Measurements from ENCODE around the gene LRRC32.
A peak's percentile ranks its signal among the peaks of the same experiment; 100 is the strongest.

The LRRC32 gene

GRCh38 chr11:76670485-76671236 is at the start of gene LRRC32:
Gene LRRC32, minus strand, starts transcription at chr11:76670747. Its CDS starts 4,793 bp downstream, at chr11:76665954.
- peak; percentile 24 for DNase-seq

DNA sequence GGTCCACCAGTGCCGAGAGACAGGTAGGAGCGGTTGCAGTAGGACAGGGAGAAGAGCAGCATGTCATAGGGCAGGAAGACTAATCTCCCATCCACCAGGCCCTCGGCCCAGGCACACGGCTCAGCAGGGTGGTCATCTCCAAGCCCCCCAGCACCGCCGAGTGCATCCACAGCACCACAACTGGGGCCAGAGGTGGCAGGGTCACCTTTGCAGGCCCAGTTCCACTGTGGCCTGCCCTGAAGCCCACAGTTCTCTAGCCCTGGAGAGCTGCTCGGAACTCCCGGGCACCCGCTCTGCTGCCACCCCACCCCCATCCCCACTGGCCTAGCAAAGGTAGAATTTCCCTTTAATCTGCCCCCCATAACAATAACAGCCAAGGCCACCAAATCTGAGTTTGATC is 49.1 kb upstream of the LRRC32 start:
- no peak for DNase-seq

DNA sequence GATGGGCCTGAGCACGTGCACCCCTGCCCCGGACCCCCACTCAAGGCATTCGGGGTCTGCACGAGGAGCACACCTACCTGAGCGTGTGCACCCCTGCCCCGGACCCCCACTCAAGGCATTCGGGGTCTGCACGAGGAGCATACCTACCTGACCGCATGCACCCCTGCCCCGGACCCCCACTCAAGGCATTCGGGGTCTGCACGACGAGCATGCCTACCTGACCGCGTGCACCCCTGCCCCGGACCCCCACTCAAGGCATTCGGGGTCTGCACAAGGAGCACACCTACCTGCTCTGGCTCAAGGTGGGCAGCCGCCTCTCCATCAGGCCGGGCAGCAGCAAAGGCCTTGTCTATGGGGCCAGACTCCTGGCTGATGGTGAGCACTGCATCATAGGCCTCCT is 48.7 kb upstream of the LRRC32 start:
- no peak for DNase-seq

DNA sequence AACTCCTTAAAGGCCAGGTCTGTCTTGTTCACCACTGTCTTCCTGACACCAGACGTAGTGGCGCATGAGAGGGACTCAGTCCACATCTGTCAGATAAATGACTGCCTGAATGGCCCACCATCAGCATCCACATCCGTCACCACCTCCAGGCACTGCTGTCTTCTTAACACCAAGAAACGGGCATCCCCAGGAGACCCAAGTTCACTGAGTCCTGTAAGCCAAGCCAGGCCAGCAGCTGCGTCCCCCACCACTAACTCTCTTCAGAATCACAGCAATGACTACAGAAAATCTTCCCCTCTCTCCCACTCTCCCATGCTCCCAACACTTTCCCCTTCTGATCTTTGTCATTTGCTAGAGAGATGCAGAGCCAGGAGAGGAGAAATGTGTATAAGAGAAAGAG is 47.3 kb upstream of the LRRC32 start:
- no peak for DNase-seq

DNA sequence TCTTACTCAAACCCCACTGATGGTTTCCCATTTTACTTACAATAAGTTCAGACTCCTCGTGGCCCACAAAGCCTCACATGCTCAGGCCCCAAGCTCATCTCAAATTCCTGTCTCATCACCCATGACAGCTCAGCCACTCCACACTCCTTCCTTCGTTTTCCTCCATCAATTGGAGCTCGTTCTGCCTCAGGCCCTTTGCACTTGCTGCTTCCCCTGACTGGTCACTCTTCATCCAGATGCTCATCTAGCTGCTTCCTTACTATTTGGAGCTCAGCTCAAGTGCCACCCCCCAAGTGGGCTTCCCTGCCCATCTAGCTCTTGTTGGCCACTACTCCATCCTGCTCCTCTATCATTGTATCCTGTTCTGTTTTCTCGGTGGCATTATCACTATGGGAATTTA is 46.8 kb upstream of the LRRC32 start:
- no peak for DNase-seq

DNA sequence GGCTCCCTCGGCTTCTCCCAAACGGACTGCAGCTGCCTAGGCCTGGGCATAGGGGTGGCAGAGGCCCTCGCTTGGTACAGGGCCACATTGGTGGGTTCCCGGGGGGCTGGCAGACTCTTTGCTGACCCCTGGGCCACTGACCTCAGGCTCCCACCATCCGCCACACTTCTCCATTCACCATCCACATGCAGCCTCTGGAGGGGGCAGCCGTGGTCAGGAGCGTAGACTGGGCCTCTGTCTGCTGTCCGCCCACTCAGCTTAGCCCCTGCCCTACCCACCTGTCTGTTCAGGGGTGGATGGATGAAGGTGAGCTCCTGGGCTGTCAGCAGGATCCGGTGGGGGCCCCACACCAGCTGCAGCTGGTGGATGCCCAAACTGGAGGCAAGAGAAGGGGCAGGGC is 45.7 kb upstream of the LRRC32 start:
- no peak for DNase-seq

- no peak for DNase-seq
Measured at GRCh38 chr11:76714493-76714892, 43.9 kb upstream of the LRRC32 start.

DNA sequence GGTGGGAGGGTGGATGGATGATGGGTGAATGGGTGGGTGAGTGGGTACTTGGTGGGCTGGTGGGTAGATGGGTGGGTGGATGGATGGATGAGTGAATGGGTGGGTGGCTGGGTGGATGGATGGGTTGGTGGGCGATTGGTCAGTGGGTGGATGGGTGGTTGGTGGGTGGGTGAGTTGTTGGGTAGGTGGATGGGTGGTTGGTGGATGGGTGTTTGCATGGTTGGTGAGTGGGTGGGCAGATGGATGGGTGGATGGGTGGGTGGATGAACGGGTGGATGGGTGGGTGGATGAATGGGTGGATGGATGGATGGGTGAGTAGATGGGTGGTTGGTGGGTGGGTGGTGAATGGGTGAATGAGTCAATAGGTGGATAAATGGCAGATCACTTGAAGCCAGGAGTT is 43.0 kb upstream of the LRRC32 start:
- DNase-seq, result no peak

- DNase-seq, result no peak
Measured at GRCh38 chr11:76712125-76712524, 41.6 kb upstream of the LRRC32 start.

DNA sequence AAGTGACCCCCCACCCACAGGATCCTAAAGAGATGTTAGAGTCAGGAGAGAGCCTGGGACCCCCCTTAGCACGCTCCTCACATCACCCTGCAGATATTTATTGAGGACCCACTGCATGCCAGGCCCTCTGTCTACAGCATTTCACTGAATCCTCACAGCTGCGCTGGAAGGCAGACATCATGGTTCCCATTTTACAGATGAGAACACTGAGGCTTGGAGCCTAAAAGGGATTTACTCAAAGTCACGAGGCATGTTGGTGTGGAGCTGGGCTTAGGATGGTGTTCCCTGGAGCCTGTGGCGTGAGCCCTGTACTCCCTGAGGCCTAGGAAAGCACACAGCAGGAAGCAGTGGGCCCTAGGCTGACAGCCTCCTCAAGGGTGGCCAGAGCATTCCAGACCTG is 39.2 kb upstream of the LRRC32 start:
- no peak for DNase-seq

GRCh38 chr11:76708972-76709660 is 38.6 kb upstream of the LRRC32 start:
- no peak for DNase-seq

DNA sequence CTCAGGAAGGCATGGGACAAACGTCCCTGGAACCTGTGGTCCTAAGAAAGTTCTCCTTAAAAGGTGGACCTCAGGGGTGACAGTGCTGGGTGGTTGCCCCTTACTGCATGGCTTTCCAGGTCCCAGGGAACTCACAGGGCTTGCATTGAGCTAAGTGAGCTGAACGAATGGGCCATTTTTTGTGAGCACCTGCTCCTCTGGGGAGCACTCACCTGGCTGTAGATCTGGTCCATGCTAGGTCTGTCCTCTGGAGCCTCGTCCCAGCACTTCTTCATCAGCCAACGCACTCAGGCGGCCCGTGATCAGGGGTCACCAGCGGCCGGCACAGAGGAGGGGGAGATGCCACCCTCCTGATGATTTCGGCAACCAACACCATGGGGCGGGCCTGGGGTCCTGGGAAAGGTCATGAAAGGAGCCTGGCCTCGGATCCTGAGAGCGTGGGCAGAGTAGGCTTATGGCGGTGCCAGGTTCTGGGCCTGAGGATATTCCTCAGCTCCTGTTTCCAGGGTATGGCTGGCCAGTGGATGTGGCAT is 36.8 kb upstream of the LRRC32 start:
- DNase-seq, result no peak

DNA sequence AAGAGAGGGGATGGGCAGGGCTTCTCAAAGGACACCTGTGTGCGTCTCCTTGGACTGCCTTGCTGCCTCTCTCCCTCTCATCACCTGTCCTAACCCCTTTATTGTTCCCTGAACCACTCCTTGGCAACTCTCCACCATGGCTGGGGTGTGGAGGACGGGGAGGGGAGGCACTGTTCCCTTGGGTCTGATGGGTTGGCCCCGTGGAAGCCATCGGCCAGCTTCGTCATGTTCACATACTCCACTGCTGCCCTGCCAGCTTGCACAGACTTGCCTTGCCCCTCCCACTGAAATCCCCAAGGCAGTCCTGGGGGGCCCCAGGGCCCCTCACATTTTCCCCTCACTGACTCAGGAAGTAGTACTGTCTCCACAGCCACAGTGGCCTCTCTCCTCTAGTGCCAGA is 36.1 kb upstream of the LRRC32 start:
- no peak for DNase-seq

- no peak for DNase-seq
Measured at GRCh38 chr11:76705826-76706225, 35.3 kb upstream of the LRRC32 start.

DNA sequence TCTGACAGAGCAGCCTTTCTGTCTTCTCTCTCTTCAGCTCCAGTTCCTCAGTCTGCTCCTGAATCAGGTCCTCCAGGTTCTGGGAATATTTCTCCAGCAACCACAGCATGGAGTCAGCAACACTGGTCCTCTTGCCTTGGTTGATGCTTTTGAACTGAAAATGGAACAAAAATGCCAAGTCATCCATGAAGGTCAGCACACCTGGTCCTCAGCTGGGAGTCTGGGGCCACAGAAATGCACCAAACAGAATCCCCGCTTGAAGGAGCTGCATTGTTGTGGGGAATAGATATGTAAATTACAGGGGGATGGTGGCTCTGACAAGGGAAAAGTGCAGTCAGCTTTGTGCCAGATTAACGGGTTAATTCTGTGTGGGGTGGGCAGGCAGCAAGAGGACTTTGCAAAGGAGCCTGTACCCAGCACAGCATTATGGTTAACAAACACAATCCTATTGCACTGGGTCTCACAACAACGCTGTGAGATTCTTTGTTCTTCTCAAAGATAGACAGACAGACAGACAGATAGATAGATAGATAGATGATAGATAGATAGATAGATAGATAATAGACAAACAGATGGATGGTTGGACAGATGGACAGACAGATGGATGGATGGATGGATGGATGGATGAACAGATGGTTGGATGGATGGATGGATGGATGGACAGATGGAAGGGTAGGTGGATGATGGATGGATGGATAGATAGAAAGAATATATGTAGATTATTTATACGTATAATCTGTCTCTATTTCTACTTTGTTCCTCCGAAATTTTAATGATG is 33.8 kb upstream of the LRRC32 start:
- no peak for DNase-seq

GRCh38 chr11:76703707-76704106 is 33.2 kb upstream of the LRRC32 start:
- no peak for DNase-seq

DNA sequence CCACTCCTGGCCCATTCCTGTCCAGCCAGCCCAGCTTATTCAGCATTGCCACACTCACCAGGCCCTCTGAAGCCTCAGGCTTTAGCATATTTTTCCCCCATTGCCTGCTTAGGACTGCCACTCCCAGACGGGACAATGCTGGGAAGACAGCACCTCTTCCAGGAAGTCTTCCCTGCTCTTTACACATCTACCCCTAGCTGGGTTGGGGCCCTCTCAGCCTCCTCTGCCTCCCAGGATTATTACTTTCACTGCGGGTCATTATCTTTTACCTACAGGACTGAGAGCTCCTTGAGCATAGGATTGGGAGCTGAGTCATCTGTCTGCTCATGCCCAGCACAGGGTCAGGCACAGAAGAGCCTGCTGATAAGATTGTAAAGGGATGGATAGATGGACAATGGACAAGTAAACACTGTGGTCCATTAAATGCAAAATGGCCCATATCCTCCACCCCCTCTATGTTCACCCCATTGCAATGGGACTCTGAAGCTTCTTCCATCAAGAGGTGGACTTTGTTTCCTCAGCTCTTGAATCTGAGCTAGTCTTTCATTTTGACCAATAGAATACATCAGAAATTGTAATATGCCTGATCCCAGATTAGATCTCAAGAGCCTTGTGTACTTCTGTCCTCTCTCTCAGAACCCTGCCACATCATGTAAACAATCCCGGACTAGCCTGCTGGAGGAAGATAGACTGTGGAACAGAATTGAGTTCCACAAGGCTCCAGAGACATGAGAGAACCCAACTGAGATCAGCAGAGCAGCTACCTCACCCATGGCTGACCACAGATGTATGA is 32.0 kb upstream of the LRRC32 start:
- DNase-seq, result no peak

DNA sequence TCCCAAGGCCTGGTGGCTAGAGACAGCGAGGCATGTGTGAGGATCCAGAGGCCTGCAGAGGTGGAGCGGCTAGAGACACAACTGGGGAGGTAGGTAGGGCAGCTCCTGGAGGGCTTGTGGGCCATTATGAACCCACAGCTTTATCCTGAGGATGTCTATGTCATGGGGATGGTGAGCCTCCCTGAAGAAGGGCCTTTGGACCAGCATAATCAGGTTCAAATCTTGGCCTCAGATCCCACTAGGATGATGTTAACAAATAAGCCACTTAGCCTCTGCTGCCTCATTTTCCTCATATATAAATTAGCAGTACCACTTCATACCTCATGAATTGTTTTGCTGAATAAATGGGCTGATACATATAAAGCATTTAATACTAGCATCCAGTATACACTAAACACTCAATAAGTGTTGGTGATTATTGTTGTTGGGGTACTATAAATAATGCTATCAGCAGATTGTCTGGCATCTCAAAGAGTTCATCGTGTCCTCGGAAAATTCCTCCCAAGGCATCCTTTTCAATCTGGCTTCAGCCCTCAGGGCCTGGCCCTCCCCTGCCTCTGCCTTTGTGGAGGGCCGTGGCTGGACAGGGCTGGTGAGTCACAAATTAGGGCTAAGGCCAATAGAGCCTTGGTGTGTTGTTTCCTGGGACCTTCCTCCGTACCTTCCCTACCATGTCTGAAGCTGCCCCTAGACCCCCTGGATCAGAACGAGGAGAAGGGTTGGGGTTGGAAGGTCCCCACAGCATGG is 30.9 kb upstream of the LRRC32 start:
- DNase-seq, result no peak

DNA sequence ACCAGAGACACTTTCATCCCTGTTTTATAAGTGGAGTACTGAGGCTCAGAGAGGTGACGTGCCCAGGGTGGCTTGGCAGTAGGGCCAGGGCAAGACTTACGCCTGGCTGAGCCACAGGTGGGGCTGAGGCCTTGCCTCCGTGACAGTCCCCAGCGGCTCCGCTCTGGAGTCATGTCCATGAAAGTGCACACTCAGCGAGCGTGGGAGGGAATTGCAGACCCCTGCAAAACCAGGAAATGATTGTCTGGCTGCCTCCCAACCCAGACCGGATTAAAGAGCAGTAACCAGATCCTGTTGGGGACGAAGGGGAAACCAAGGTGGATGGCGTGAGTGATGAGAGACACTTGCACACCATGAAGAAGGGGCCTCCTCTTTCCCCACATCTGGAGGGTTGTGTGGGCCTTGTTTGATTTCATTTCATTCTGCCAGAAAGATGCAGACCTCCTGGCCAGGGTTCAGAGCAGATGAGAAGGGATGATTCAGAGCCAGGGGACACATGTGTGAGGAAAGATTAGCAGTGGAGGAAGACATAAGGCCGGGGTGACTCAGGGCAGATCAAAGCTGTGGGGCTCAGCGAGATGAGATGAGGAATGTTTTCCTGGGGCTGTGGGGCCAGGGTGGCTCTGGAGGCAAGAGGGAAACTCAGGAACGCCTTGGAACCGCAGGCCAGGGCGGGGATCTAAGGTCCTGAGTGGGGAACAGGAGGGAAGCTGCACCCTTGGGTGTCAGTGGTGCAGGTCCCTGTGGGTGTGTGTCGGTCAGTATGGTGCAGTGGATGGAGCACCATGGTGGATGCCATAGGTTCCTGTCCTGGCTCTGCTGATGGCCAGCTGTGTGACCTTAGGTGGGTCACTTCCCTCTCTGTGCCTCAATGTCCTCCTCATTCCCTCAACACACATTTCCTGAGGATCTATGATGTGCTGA is 29.9 kb upstream of the LRRC32 start:
- no peak for DNase-seq

GRCh38 chr11:76699451-76700091 is 29.0 kb upstream of the LRRC32 start:
- no peak for DNase-seq

All from activated naive CD4-positive, alpha-beta T cell treated with anti-CD3 and anti-CD28 coated beads, Interleukin-2, amount 50 U/mL, for 16 hours (primary cell).